MM.1S (cell line): ENCODE data around the gene PRPS1.

Source experiments
- EZH2 ChIP-seq: fragments of 300-600 bp; sonication (generic); optimal IDR thresholded peaks from 2 replicates; pipeline ENCODE3; 2017; ENCODE audit warnings: low read depth, mild to moderate bottlenecking, antibody characterized with exemption, low read length, mixed read lengths
- EZH2phosphoT487 ChIP-seq: fragments of 300-600 bp; sonication (generic); IDR thresholded peaks from 2 replicates; pipeline ENCODE4 v1.6.1; 2018; ENCODE audit warnings: antibody characterized with exemption, low read length
- TF ChIP-seq, protein P1 (sequence below): fragments of 300-600 bp; sonication (generic); IDR thresholded peaks from 2 replicates; pipeline ENCODE4 v1.5.1; 2016; ENCODE audit warnings: antibody characterized with exemption, low read length, mixed read lengths

DNA sequence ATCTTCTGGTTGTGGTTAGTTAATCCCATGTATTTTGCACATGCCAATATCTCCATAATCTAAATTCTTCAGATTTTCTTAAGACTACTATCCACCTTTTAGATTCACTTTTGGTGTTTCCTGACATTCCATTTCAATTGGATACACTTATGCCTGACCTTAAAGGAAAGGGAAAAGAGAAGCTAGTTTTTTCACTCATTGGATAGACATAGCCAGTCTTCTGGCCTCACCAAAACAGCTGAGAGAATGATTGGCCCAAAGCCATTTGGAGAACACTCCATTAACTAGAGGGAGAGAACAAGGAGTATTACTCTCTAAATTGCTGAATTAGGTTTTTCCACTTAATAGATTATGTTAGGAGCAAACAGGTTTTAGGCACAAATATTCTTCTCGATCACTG is 4.0 kb downstream of the PRPS1 start:
- TF ChIP-seq EZH2 (no peak), EZH2phosphoT487 (no peak)
- TF ChIP-seq, protein P1, sequence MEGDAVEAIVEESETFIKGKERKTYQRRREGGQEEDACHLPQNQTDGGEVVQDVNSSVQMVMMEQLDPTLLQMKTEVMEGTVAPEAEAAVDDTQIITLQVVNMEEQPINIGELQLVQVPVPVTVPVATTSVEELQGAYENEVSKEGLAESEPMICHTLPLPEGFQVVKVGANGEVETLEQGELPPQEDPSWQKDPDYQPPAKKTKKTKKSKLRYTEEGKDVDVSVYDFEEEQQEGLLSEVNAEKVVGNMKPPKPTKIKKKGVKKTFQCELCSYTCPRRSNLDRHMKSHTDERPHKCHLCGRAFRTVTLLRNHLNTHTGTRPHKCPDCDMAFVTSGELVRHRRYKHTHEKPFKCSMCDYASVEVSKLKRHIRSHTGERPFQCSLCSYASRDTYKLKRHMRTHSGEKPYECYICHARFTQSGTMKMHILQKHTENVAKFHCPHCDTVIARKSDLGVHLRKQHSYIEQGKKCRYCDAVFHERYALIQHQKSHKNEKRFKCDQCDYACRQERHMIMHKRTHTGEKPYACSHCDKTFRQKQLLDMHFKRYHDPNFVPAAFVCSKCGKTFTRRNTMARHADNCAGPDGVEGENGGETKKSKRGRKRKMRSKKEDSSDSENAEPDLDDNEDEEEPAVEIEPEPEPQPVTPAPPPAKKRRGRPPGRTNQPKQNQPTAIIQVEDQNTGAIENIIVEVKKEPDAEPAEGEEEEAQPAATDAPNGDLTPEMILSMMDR: no peak
